HL-60 (cell line): ENCODE data around the gene BTG4.

ENCODE experiments used
- POLR2AphosphoS5 ChIP-seq: IDR thresholded peaks from 2 replicates; pipeline ENCODE4 v1.6.1; 2012; ENCODE audit warnings: low read depth
- SPI1 ChIP-seq: IDR thresholded peaks from 2 replicates; pipeline ENCODE4 v1.6.1; 2012; ENCODE audit warnings: low read depth, mild to moderate bottlenecking, borderline replicate concordance
- TF ChIP-seq, protein P1 (sequence below): IDR thresholded peaks from one replicate; pipeline ENCODE4 v1.5.1; 2011; ENCODE audit warnings: low read length, control low read depth, inconsistent platforms; ENCODE audit not compliant: insufficient read depth
- TF ChIP-seq, protein P2 (sequence below): IDR thresholded peaks from 2 replicates; pipeline ENCODE4 v1.6.1; 2012; ENCODE audit warnings: low read depth; ENCODE audit not compliant: insufficient replicate concordance

DNA sequence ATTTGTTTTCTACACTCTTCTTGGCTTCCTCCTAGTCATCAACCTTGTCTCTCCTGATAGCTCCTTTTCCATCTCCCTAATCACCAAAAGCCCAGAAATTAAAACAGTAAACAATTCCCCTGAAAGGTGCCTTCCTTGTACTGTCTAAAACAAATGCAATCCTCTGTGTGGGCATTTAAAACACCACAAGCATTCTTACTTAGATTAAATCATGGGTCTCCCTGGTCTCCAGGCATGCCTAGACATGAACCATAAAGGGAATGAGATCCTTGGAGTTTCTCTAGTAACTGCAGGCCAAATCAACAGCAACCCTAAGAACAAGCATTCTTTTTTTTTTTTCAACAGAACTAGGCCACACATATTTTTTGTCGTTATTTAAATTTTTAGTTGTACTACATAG lies 1.9 kb downstream of the BTG4 start:
- no peak for TF ChIP-seq POLR2AphosphoS5
- TF ChIP-seq, protein P1, sequence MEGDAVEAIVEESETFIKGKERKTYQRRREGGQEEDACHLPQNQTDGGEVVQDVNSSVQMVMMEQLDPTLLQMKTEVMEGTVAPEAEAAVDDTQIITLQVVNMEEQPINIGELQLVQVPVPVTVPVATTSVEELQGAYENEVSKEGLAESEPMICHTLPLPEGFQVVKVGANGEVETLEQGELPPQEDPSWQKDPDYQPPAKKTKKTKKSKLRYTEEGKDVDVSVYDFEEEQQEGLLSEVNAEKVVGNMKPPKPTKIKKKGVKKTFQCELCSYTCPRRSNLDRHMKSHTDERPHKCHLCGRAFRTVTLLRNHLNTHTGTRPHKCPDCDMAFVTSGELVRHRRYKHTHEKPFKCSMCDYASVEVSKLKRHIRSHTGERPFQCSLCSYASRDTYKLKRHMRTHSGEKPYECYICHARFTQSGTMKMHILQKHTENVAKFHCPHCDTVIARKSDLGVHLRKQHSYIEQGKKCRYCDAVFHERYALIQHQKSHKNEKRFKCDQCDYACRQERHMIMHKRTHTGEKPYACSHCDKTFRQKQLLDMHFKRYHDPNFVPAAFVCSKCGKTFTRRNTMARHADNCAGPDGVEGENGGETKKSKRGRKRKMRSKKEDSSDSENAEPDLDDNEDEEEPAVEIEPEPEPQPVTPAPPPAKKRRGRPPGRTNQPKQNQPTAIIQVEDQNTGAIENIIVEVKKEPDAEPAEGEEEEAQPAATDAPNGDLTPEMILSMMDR: no peak
- TF ChIP-seq, protein P2, sequence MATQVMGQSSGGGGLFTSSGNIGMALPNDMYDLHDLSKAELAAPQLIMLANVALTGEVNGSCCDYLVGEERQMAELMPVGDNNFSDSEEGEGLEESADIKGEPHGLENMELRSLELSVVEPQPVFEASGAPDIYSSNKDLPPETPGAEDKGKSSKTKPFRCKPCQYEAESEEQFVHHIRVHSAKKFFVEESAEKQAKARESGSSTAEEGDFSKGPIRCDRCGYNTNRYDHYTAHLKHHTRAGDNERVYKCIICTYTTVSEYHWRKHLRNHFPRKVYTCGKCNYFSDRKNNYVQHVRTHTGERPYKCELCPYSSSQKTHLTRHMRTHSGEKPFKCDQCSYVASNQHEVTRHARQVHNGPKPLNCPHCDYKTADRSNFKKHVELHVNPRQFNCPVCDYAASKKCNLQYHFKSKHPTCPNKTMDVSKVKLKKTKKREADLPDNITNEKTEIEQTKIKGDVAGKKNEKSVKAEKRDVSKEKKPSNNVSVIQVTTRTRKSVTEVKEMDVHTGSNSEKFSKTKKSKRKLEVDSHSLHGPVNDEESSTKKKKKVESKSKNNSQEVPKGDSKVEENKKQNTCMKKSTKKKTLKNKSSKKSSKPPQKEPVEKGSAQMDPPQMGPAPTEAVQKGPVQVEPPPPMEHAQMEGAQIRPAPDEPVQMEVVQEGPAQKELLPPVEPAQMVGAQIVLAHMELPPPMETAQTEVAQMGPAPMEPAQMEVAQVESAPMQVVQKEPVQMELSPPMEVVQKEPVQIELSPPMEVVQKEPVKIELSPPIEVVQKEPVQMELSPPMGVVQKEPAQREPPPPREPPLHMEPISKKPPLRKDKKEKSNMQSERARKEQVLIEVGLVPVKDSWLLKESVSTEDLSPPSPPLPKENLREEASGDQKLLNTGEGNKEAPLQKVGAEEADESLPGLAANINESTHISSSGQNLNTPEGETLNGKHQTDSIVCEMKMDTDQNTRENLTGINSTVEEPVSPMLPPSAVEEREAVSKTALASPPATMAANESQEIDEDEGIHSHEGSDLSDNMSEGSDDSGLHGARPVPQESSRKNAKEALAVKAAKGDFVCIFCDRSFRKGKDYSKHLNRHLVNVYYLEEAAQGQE: no peak
- no peak for TF ChIP-seq SPI1
